Measurements from ENCODE around the gene GPA33. TPM values are rescaled to one million over a fixed set of nuclear protein-coding genes. Genes with fewer than 3 reads are reported as not detected.
A peak's percentile ranks its signal among the peaks of the same experiment; 100 is the strongest.
"Not testable (repeated sequence)": the region's sequence is repeated elsewhere in the genome, so short reads cannot be mapped to it uniquely, and the experiment has no call there.

Gene GPA33
- total RNA-seq, 4 donors from 2014 or later: not detected

DNA sequence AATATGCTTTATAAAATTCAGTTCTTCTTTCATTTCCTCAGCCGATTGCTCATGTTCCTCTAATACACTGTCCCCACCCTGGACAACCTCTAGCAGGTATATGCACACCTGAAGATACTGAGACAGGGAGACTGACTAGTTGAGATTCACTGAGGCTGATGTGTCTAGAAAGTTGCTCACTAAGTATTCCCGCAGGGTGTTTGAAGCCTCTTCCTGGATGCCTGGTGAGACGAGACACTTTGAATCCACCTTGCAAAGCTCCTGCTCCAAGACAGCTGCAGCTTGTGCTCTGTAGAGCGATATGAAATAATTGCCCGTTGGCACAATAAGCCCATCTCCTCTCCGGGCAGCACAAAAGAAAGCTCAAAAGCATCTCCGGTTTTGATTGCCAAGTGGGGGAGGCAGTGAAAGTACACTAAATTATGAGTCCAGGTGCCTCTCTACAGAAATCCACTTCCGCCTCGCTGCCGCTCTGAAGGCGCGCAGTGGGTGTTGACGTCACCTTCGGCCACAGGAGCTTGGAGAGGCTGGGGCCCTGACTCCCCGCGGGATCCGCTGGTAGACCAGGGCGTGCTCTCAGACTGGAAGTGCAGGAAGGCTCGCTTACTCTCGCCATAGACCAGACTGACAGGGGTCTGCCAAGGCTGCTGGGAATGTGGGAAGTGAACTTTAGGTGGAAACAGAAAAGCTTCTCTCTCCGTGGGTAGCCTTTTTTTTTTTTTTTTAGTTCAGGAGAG lies 46.3 kb downstream of the GPA33 start:
- Histone ChIP-seq H3K36me3 (no peaks in the 10 kb centered on the region), H3K27ac (no peak overlapping the region), H3K27me3 (no peaks in the 10 kb centered on the region), H3K4me1 (peaks cover 0 to 6% of the 10 kb centered on the region in 2 donors), H3K9me3 (no peaks in the 10 kb centered on the region), H3K4me3 (replicated peaks in 1 of 3) (peak overlapping the region in 1 of 3 donors; percentile 21)
- peak; percentile 79 to 84 for DNase-seq
- peak in 1 of 2 donors; percentile 11 for TF ChIP-seq POLR2A (IDR thresholded peaks at IDR 0.05)
- TF ChIP-seq, protein P1, sequence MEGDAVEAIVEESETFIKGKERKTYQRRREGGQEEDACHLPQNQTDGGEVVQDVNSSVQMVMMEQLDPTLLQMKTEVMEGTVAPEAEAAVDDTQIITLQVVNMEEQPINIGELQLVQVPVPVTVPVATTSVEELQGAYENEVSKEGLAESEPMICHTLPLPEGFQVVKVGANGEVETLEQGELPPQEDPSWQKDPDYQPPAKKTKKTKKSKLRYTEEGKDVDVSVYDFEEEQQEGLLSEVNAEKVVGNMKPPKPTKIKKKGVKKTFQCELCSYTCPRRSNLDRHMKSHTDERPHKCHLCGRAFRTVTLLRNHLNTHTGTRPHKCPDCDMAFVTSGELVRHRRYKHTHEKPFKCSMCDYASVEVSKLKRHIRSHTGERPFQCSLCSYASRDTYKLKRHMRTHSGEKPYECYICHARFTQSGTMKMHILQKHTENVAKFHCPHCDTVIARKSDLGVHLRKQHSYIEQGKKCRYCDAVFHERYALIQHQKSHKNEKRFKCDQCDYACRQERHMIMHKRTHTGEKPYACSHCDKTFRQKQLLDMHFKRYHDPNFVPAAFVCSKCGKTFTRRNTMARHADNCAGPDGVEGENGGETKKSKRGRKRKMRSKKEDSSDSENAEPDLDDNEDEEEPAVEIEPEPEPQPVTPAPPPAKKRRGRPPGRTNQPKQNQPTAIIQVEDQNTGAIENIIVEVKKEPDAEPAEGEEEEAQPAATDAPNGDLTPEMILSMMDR (IDR thresholded peaks at IDR 0.05): no peak
- WGBS, 2 donors: 14 to 18% methylated on average over 13 to 21 of the region's 21 CpGs
- intact Hi-C loops (cut with DNase I): no loop called here

DNA sequence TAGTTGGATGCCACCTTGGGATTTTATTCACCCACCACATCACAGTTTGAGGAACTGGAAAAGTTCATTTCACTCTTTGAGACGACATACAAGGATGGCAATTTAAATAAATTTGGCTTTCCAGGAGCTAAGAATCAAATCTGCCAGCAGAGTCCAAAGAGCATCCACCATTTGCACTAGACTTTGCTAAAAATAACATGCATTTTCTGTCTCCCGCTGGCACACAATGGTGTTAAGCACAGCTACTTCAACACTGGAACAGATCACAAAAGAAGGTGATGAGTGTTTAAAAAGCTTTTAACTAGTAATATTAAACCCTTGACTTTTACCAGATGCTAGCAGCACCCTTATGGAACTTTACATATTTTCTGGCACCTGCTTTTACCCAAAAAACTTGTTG lies 56.5 kb downstream of the GPA33 start:
- Histone ChIP-seq H3K27me3 (no peaks in the 10 kb centered on the region), H3K9me3 (no peaks in the 10 kb centered on the region), H3K4me1 (no peaks in the 10 kb centered on the region), H3K4me3 (replicated peaks in 1 of 3) (no peak overlapping the region), H3K27ac (no peak overlapping the region), H3K36me3 (no peaks in the 10 kb centered on the region)
- WGBS, 2 donors: 54 to 58% methylated on average over 2 of the region's 2 CpGs
- TF ChIP-seq POLR2A (IDR thresholded peaks at IDR 0.05): no peak
- TF ChIP-seq, protein P1 (IDR thresholded peaks at IDR 0.05): no peak
- no peak for DNase-seq
- intact Hi-C loops (cut with DNase I): no loop called here

GRCh38 chr1:167029553-167029952 lies 60.6 kb downstream of the GPA33 start:
- DNase-seq; H3K27me3 ChIP-seq; H3K36me3 ChIP-seq; H3K4me1 ChIP-seq; H3K4me3 ChIP-seq (replicated peaks in 1 of 3); H3K27ac ChIP-seq; intact Hi-C loops (cut with DNase I); H3K9me3 ChIP-seq: not testable (repeated sequence)
- WGBS, 2 donors: 97 to 98% methylated on average over 24 to 26 of the region's 27 CpGs

DNA sequence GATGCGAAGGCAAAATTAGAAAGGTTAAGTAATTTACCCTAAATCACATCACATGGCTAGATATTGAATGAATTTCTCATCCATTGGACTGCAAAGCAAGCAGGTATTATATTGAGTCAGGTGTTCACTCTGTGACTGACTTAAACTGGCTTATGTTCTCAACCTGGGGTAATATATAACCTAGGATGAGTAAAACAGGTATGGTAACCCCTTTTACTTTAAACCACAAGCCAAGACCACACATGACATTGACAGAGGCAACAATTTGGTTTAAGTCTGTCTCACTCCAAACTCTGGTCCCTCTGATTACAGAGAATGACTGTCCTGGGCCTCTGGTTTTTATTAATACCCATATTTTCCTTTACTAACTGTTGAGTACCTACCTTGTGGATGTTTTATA lies 67.8 kb downstream of the GPA33 start:
- intact Hi-C loops (cut with DNase I): no loop called here
- Histone ChIP-seq H3K4me1 (no peaks in the 10 kb centered on the region), H3K36me3 (no peaks in the 10 kb centered on the region), H3K27me3 (no peaks in the 10 kb centered on the region), H3K9me3 (no peaks in the 10 kb centered on the region), H3K4me3 (replicated peaks in 1 of 3) (no peak overlapping the region), H3K27ac (no peak overlapping the region)
- TF ChIP-seq, protein P1 (IDR thresholded peaks at IDR 0.05): no peak
- TF ChIP-seq POLR2A (IDR thresholded peaks at IDR 0.05): no peak
- WGBS, 2 donors: 91 to 96% methylated on average over 1 of the region's 1 CpG
- DNase-seq: no peak

DNA sequence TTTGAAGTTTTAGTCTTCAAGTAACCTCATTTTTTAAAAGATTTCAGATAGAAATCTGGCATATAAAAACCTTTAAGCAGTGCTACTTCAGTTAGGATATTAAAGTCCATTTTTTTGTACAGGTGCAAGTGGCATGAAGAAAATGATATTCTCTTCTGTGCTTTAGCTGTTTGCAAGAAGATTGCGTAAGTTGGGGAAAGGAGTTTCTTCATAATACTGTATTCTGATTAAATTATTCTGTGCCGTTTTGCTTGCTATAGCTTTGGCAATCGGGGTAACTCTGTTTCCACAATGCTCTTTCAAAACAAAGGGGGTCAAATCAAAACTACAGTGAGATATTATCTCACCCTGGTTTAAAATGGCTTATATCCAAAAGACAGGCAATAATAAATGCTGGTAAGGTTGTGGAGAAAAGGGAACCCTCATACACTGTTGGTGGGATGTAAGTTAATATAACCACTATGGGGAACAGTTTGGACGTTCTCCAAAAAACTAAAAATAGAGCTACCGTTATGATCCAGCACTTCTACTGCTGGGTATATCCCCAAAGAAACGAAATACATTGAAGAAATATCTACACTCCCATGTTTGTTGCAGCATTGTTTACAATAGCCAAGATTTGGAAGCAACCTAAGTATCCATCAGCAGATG lies 74.0 kb downstream of the GPA33 start:
- no peak for DNase-seq
- H3K4me1 ChIP-seq: no peaks in the 10 kb centered on the region
- intact Hi-C loops (cut with DNase I): no loop called here
- no peaks in the 10 kb centered on the region for H3K9me3 ChIP-seq
- H3K27ac ChIP-seq: no peak overlapping the region
- no peaks in the 10 kb centered on the region for H3K36me3 ChIP-seq
- TF ChIP-seq, protein P1 (IDR thresholded peaks at IDR 0.05): no peak
- no peak for TF ChIP-seq POLR2A (IDR thresholded peaks at IDR 0.05)
- 62 to 67% methylated on average over 6 of the region's 6 CpGs for WGBS, 2 donors
- H3K4me3 ChIP-seq (replicated peaks in 1 of 3): no peak overlapping the region
- no peaks in the 10 kb centered on the region for H3K27me3 ChIP-seq
